Chondrocyte (in vitro differentiated cells): ENCODE data around the gene TSEN15. TPM values are rescaled to one million over a fixed set of nuclear protein-coding genes. Genes with fewer than 3 reads are reported as not detected.

Experiments used
- DNase-seq: peaks from one replicate; pipeline ENCODE4 v3.0.0; 2021; ENCODE audit warnings: mixed read lengths, low spot score
- H3K27ac Mint-ChIP-seq: one replicate; pipeline ENCODE4 v1.8.0; 2021; ENCODE audit warnings: mild to moderate bottlenecking, moderate library complexity, mixed read lengths; ENCODE audit not compliant: unreplicated experiment
- H3K27me3 Mint-ChIP-seq: 2 replicates; pipeline ENCODE4 v1.8.0; 2021; ENCODE audit warnings: low read depth, mixed read lengths
- H3K36me3 Mint-ChIP-seq: 2 replicates; pipeline ENCODE4 v1.8.0; 2021; ENCODE audit warnings: low read depth, mixed read lengths
- H3K4me1 Mint-ChIP-seq: 2 replicates; pipeline ENCODE4 v1.8.0; 2021; ENCODE audit warnings: low read depth, mild to moderate bottlenecking, mixed read lengths
- H3K4me3 Mint-ChIP-seq: one replicate; pipeline ENCODE4 v1.8.0; 2021; ENCODE audit warnings: mild to moderate bottlenecking, moderate library complexity, mixed read lengths; ENCODE audit not compliant: unreplicated experiment
- H3K9me3 Mint-ChIP-seq: 2 replicates; pipeline ENCODE4 v1.8.0; 2021; ENCODE audit warnings: low read depth, mixed read lengths
- total RNA-seq: library from RNA; stranded (reverse); gene quantifications from 3 replicates; pipeline ENCODE4 v1.2.1, GENCODE V29; 2021
- TF ChIP-seq, protein P1 (sequence below): fragments of 200-600 bp; sonication (generic); IDR thresholded peaks from 2 replicates; pipeline ENCODE4 v1.5.0; 2021; ENCODE audit warnings: antibody characterized with exemption, mild to moderate bottlenecking, moderate library complexity

TSEN15 gene
- total RNA-seq, 1 donor from 2014 or later = 40.6 TPM

DNA sequence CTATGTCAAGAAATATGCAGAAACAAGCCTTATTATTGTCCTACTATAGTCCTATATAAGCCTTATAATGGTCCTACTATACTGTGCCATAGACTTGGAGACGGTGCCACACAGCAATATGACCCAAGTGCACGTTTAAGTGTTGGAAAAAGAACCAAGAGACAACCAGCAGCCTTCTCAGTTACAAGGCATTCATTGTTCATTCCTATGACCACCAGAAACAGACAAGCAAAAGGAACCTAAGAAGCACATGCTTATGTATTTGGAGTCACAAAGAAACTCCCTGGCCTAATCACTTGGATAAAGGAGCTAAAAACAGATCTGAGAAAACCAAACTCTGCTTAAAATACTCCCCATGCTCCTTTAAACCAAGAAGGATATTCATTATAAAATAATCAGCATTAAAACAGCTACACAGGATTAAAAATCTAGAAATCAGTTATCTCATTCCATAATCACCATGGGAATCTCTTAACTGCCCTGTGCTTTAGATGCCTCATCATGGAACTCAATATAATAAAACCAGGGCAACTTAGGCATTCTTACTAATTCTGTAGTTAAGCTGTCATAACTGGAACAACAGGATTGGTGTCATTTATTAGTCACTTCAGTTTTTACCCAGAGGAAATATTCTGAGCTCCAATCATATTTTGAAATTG is 21.0 kb upstream of the TSEN15 start:
- no peaks in the 10 kb centered on the region for H3K27me3 Mint-ChIP-seq
- no peak overlapping the region for H3K4me3 Mint-ChIP-seq
- no peaks in the 10 kb centered on the region for H3K36me3 Mint-ChIP-seq
- DNase-seq = no peak
- H3K9me3 Mint-ChIP-seq = no peaks in the 10 kb centered on the region
- TF ChIP-seq, protein P1, sequence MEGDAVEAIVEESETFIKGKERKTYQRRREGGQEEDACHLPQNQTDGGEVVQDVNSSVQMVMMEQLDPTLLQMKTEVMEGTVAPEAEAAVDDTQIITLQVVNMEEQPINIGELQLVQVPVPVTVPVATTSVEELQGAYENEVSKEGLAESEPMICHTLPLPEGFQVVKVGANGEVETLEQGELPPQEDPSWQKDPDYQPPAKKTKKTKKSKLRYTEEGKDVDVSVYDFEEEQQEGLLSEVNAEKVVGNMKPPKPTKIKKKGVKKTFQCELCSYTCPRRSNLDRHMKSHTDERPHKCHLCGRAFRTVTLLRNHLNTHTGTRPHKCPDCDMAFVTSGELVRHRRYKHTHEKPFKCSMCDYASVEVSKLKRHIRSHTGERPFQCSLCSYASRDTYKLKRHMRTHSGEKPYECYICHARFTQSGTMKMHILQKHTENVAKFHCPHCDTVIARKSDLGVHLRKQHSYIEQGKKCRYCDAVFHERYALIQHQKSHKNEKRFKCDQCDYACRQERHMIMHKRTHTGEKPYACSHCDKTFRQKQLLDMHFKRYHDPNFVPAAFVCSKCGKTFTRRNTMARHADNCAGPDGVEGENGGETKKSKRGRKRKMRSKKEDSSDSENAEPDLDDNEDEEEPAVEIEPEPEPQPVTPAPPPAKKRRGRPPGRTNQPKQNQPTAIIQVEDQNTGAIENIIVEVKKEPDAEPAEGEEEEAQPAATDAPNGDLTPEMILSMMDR = no peak
- no peak overlapping the region for H3K27ac Mint-ChIP-seq
- peaks cover 2% of the 10 kb centered on the region for H3K4me1 Mint-ChIP-seq

DNA sequence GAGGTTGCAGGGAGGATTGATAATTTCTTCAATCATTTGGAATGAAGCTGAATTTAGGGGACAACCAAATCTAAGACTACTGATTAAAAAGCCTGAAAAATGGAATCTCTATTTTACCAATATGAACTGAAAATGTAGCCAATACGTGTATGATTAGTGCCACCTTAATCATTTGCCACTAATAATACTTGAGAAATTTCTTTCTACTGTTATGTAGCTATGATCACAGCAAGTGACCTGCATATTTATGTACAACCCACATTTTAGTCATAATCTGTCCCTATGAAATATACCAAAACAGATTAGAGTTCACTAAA is 20.5 kb upstream of the TSEN15 start:
- Mint-ChIP-seq H3K27me3 (no peaks in the 10 kb centered on the region), H3K9me3 (no peaks in the 10 kb centered on the region), H3K4me1 (peaks cover 3% of the 10 kb centered on the region), H3K36me3 (no peaks in the 10 kb centered on the region), H3K4me3 (no peak overlapping the region), H3K27ac (no peak overlapping the region)
- TF ChIP-seq, protein P1 = no peak
- no peak for DNase-seq

DNA sequence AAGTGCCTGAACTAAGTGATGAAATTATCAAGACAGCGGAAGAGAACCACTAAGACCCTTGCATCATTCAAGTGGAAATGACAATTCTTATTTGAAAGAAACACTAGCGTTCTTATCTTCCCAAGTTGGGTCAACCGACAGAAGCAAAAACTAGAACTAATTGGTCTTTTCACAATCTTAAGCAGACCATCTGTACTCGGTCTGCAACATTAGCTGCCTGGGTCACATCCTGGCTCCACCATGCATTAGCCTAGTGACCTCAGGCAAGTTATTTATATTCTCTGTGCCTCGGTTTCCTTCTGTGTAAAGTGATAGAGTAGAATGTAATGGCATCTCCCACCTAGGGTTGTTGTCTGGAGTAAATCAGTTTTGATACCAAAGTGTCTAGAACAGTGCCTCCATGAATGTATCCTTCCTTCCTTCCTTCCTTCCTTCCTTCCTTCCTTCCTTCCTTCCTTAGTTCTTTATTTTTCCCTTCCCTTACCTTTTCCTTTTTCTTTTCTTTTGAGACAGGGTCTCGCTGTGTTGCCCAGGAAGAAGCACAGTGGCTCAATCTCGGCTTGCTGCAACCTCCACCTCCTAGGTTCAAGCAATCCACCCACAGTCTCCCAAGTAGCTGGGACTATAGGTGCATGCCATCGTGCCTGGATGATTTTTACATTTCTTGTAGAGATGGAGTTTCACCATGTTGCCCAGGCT is 20.0 kb upstream of the TSEN15 start:
- Mint-ChIP-seq H3K4me1 (peaks cover 7% of the 10 kb centered on the region), H3K27me3 (no peaks in the 10 kb centered on the region), H3K4me3 (no peak overlapping the region), H3K36me3 (no peaks in the 10 kb centered on the region), H3K9me3 (no peaks in the 10 kb centered on the region), H3K27ac (no peak overlapping the region)
- TF ChIP-seq, protein P1 = no peak
- no peak for DNase-seq

DNA sequence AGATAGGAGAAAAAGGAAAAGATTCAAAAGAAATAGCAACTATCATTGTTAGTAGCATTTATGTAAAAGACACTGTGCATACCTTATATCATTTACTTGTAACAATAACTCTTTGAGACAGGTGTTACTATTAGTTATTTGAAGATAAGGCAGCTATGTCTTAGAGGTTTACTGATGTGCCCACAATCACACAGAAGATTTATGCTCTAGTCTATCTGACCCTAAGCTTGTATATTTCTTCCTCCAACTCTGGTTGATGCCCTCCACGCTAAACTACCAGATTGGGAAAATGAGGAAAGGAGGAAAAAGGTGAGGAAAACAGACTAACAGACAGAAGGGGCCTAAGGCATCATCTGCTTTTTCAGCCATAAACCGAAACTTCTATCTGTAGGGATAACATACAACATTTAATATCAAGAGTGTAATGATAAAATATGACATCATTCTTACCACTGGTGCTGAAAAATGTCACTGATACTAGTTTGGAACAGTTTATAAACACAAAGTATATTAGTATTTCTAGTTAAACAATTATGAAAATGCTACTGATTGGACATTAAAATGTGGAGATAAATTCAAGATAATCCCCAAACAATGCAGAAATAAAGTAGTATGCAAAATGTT is 19.1 kb upstream of the TSEN15 start:
- Mint-ChIP-seq H3K9me3 (no peaks in the 10 kb centered on the region), H3K4me1 (peaks cover 7% of the 10 kb centered on the region), H3K27ac (no peak overlapping the region), H3K4me3 (no peak overlapping the region), H3K36me3 (no peaks in the 10 kb centered on the region), H3K27me3 (no peaks in the 10 kb centered on the region)
- TF ChIP-seq, protein P1 = no peak
- DNase-seq = no peak

DNA sequence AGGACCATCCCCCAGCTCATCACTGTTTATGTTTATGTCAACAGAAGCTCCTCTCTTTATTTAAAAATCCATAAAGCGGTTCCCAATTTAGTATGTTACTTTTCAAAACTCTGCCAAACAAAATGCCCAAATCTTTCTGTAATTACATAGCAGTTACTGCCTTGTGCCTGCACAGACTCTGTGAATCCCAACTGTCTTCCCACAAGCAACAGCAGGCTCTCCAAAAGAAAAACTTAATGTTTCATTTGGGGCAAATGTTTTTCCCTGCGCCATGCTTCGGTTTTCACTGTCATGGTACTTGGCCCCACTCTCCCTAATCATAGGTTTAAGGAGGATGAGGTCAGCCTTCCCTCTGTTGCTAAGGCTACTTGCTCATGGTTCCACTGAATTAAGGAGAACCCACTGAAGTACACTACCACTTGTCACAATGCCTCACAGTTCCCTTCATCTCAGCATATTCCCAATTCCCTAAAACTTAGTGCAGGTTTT is 18.6 kb upstream of the TSEN15 start:
- no peak overlapping the region for H3K27ac Mint-ChIP-seq
- TF ChIP-seq, protein P1 = no peak
- no peak overlapping the region for H3K4me3 Mint-ChIP-seq
- no peaks in the 10 kb centered on the region for H3K9me3 Mint-ChIP-seq
- no peak for DNase-seq
- no peaks in the 10 kb centered on the region for H3K36me3 Mint-ChIP-seq
- H3K4me1 Mint-ChIP-seq = peaks cover 12% of the 10 kb centered on the region
- no peaks in the 10 kb centered on the region for H3K27me3 Mint-ChIP-seq
